Astrocyte of the spinal cord (primary cell): Measurements from ENCODE around the gene VASH1.

Source experiments
- DNase-seq: peaks from one replicate; pipeline ENCODE4 v3.0.0; 2011; ENCODE audit warnings: low read depth, low spot score
- H3K4me3 ChIP-seq: 2 replicates; pipeline ENCODE4 v1.5.1; 2011; ENCODE audit warnings: low read depth, mild to moderate bottlenecking, low read length, moderate library complexity
- in situ Hi-C: cut with HindIII; loops from 2 replicates; pipeline ENCODE4 v1.10.0; 2017; ENCODE audit warnings: low sequenced_read_pairs
- TF ChIP-seq, protein P1 (sequence below): IDR thresholded peaks from 2 replicates; pipeline ENCODE4 v1.5.1; 2012; ENCODE audit warnings: low read depth, mild to moderate bottlenecking, low read length, inconsistent platforms

VASH1 gene

DNA sequence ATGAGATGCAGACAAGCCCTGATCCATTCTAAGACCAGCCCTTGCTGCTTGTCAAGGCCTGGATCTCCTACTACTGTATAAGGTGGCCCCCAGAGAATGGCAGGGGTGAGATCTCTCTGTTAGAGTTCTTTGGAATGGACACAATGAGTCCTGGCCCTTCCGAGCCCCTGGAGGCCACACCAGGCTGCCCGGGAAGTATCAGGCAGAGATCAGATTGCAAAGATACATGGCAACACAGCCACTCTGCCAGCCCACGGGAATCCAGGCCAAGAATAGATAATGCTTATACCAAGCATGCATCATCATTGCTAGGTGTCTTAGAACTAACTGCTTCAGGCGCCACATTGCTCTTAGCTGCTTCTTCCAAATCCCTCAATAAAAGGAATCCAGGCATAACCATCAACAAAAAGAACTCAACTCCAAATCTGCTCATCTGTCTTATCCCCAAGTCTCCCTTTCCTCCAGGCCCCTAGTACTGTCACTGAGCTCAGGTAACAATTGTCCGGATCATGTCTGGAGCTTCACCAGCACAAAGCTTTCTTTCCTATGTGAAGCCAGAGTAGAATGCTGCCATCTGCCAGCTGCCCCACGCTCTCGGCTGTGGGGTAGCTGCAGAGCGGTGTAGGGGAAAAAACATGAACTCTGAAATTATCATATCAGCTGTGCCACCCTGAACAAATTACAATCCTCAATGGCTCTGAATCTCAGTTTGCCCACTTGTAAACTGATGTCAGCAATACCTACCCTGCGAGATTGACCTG lies 5.5 kb upstream of the VASH1 start:
- TF ChIP-seq, protein P1, sequence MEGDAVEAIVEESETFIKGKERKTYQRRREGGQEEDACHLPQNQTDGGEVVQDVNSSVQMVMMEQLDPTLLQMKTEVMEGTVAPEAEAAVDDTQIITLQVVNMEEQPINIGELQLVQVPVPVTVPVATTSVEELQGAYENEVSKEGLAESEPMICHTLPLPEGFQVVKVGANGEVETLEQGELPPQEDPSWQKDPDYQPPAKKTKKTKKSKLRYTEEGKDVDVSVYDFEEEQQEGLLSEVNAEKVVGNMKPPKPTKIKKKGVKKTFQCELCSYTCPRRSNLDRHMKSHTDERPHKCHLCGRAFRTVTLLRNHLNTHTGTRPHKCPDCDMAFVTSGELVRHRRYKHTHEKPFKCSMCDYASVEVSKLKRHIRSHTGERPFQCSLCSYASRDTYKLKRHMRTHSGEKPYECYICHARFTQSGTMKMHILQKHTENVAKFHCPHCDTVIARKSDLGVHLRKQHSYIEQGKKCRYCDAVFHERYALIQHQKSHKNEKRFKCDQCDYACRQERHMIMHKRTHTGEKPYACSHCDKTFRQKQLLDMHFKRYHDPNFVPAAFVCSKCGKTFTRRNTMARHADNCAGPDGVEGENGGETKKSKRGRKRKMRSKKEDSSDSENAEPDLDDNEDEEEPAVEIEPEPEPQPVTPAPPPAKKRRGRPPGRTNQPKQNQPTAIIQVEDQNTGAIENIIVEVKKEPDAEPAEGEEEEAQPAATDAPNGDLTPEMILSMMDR, result no peak
- no peak overlapping the region for H3K4me3 ChIP-seq
- DNase-seq, result no peak
- in situ Hi-C loops, result no loop called here

- in situ Hi-C loops, result no loop called here
- TF ChIP-seq, protein P1, result no peak
- H3K4me3 ChIP-seq, result no peak overlapping the region
- no peak for DNase-seq
Measured at GRCh38 chr14:76756371-76756750, 4.9 kb upstream of the VASH1 start.

GRCh38 chr14:76759589-76759988 lies 1.7 kb upstream of the VASH1 start:
- no peak for DNase-seq
- in situ Hi-C loops, result no loop called here
- no peak overlapping the region for H3K4me3 ChIP-seq
- TF ChIP-seq, protein P1, result no peak

- TF ChIP-seq, protein P1, result no peak
- DNase-seq, result no peak
- in situ Hi-C loops, result no loop called here
- H3K4me3 ChIP-seq, result peak overlapping the region; percentile 62
Measured at GRCh38 chr14:76760331-76761135, 735 bp upstream of the VASH1 start.

DNA sequence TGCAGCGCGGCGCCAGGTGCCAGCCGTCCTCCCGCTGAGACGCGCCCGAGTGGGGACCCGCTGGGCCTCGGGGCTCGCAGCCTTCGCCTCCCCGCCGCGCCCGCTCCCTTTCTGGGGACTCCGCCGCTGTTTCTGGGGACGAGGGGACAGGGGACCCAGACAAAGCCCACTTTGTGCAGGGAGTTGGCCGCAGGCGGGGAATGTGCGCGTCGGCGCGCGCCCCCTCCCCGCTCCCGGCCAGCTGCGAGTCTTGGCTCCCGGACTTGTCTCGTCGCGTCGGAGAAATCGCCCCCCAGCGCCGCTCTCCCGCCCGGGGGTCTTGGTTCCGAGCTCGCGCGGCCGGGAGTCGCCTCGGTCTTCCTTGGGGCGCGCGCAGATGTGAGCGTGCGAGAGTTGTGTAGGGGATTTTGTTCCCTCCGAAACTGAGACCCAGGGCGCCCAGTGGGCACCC lies 717 bp downstream of the VASH1 start:
- in situ Hi-C loops, result no loop called here
- peak overlapping the region; percentile 62 for H3K4me3 ChIP-seq
- no peak for DNase-seq
- TF ChIP-seq, protein P1, result no peak

GRCh38 chr14:76762411-76763095 lies 1.3 kb downstream of the VASH1 start:
- in situ Hi-C loops, result no loop called here
- peak overlapping the region; percentile 62 for H3K4me3 ChIP-seq
- DNase-seq, result no peak
- TF ChIP-seq, protein P1, result no peak
